Gastrocnemius medialis (tissue), 4 donors: ENCODE measurements around the gene GPC4.

Experiments used
- POLR2A ChIP-seq, 2 donors: fragments of 450-650 bp; IDR thresholded peaks; one replicate each; pipeline ENCODE4 v1.6.1; 2017; ENCODE audit warnings: antibody characterized with exemption in 2 of 2, mild to moderate bottlenecking in 2 of 2, moderate library complexity in 2 of 2
- TF ChIP-seq, protein P1 (sequence below), 5 experiments: fragments of 450-650 bp in 3 of 5; fragments of 200-600 bp in 2 of 5; sonication (generic) in 2 of 5; IDR thresholded peaks in 4 of 5; conservative IDR thresholded peaks in 1 of 5; 1 replicate in 4 of 5; 2 replicates in 1 of 5; pipeline ENCODE4 v1.5.1; 2016 to 2019; ENCODE audit warnings: antibody characterized with exemption in 5 of 5, mild to moderate bottlenecking in 3 of 5, moderate library complexity in 3 of 5

DNA sequence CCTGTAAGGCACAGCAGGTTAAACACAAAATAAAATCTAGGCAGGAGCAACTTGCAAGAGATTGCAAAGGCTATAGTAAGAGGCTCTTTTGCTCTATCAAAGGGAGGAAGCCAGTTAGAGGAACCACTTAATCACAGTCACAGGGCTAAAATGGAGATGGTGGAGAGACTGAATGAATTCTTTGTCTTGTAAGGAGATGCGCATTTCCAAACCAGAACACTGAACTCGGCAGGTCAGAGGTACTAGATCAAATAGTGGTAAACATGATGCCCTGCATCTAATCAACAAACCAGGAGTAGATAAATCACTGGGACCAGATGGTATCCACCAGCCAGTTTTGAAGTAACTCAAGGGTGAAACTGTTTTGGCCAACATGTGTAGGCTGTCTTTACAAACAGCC is 55.8 kb downstream of the GPC4 start:
- TF ChIP-seq, protein P1, sequence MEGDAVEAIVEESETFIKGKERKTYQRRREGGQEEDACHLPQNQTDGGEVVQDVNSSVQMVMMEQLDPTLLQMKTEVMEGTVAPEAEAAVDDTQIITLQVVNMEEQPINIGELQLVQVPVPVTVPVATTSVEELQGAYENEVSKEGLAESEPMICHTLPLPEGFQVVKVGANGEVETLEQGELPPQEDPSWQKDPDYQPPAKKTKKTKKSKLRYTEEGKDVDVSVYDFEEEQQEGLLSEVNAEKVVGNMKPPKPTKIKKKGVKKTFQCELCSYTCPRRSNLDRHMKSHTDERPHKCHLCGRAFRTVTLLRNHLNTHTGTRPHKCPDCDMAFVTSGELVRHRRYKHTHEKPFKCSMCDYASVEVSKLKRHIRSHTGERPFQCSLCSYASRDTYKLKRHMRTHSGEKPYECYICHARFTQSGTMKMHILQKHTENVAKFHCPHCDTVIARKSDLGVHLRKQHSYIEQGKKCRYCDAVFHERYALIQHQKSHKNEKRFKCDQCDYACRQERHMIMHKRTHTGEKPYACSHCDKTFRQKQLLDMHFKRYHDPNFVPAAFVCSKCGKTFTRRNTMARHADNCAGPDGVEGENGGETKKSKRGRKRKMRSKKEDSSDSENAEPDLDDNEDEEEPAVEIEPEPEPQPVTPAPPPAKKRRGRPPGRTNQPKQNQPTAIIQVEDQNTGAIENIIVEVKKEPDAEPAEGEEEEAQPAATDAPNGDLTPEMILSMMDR (IDR thresholded peaks at IDR 0.05 in 4 of 5, conservative IDR thresholded peaks at IDR 0.05 in 1 of 5) = no peak
- TF ChIP-seq POLR2A (IDR thresholded peaks at IDR 0.05) = no peak
